Gastrocnemius medialis (tissue), 4 donors: ENCODE data around the gene RCVRN. TPM values are rescaled to one million over a fixed set of nuclear protein-coding genes. Genes with fewer than 3 reads are reported as not detected.

Experiments
- ATAC-seq, 2 donors: fragments of 150-250 bp; one replicate each; pipeline ENCODE4 v1.9.1; 2016
- DNase-seq, 2 donors: peaks; one replicate each; pipeline ENCODE4 v3.0.0-alpha.2; 2019
- H3K27ac ChIP-seq, 4 donors: fragments of 200-600 bp; sonication (generic); 1 replicate in 1 of 4; 2 replicates in 3 of 4; pipeline ENCODE4 v1.5.1; 2016 to 2018; ENCODE audit warnings: mild to moderate bottlenecking in 2 of 4, moderate library complexity in 1 of 4
- H3K27me3 ChIP-seq, 3 donors: fragments of 200-600 bp; sonication (generic) in 2 of 3; 1 replicate in 1 of 3; 2 replicates in 2 of 3; pipeline versions ENCODE4 v1.5.1 to v1.6.0; 2016 to 2019; ENCODE audit warnings: mild to moderate bottlenecking in 1 of 3, moderate library complexity in 1 of 3
- H3K36me3 ChIP-seq, 2 donors: fragments of 200-600 bp; sonication (generic) in 1 of 2; one replicate each; pipeline ENCODE4 v1.5.1; 2017 to 2018
- H3K4me1 ChIP-seq, 2 donors: fragments of 200-600 bp; sonication (generic) in 1 of 2; one replicate each; pipeline ENCODE4 v1.5.1; 2016 to 2017; ENCODE audit warnings: mild to moderate bottlenecking in 2 of 2
- H3K4me3 ChIP-seq, 4 donors: fragments of 200-600 bp; sonication (generic) in 3 of 4; 1 replicate in 1 of 4; 2 replicates in 3 of 4; pipeline ENCODE4 v1.5.1; 2016 to 2019; ENCODE audit warnings: mild to moderate bottlenecking in 2 of 4
- H3K9me3 ChIP-seq, 3 donors: fragments of 200-600 bp; sonication (generic) in 2 of 3; 1 replicate in 1 of 3; 2 replicates in 2 of 3; pipeline ENCODE4 v1.5.1; 2016 to 2019
- CTCF ChIP-seq, 5 experiments: fragments of 450-650 bp in 3 of 5; fragments of 200-600 bp in 2 of 5; sonication (generic) in 2 of 5; IDR thresholded peaks in 4 of 5; conservative IDR thresholded peaks in 1 of 5; 1 replicate in 4 of 5; 2 replicates in 1 of 5; pipeline ENCODE4 v1.5.1; 2016 to 2019; ENCODE audit warnings: antibody characterized with exemption in 5 of 5, mild to moderate bottlenecking in 3 of 5, moderate library complexity in 3 of 5
- POLR2A ChIP-seq, 2 donors: fragments of 450-650 bp; IDR thresholded peaks; one replicate each; pipeline ENCODE4 v1.6.1; 2017; ENCODE audit warnings: antibody characterized with exemption in 2 of 2, mild to moderate bottlenecking in 2 of 2, moderate library complexity in 2 of 2
- in situ Hi-C, 4 donors: fragments of 200-750 bp; cut with MboI; loops; one replicate each; pipeline versions ENCODE4 v1.15.0 to v1.8.0; 2017; ENCODE audit warnings: low sequenced_read_pairs in 4 of 4
- intact Hi-C: fragments of 100-400 bp; cut with DNase I; formaldehyde crosslinking; loops from one replicate; pipeline ENCODE4 v1.15.1; 2023; ENCODE audit warnings: low total_unique reads
- total RNA-seq, 4 donors: library from RNA; depleted of rRNA; stranded (reverse); fragments of >200 nt; gene quantifications; one replicate each; pipeline versions ENCODE4 v1.1.0 to v1.2.3, GENCODE V29; 2016

RCVRN gene
- total RNA-seq, 4 donors from 2014 or later = not detected

- H3K4me3 ChIP-seq = no peak overlapping the region
- H3K27me3 ChIP-seq = no peaks in the 10 kb centered on the region
- ATAC-seq (no peak), DNase-seq (no peak)
- TF ChIP-seq POLR2A (IDR thresholded peaks at IDR 0.05) (no peak), CTCF (IDR thresholded peaks at IDR 0.05 in 4 of 5, conservative IDR thresholded peaks at IDR 0.05 in 1 of 5) (no peak)
- intact Hi-C loops = no loop called here
- no peaks in the 10 kb centered on the region for H3K4me1 ChIP-seq
- in situ Hi-C loops = no loop called here
- no peaks in the 10 kb centered on the region for H3K9me3 ChIP-seq
- H3K27ac ChIP-seq = no peak overlapping the region
- H3K36me3 ChIP-seq = no peaks in the 10 kb centered on the region
Measured at GRCh38 chr17:9943343-9943742, 38.3 kb upstream of the RCVRN start.

- Histone ChIP-seq H3K4me3 (no peak overlapping the region), H3K27ac (no peak overlapping the region), H3K27me3 (no peaks in the 10 kb centered on the region), H3K9me3 (no peaks in the 10 kb centered on the region), H3K4me1 (no peaks in the 10 kb centered on the region), H3K36me3 (no peaks in the 10 kb centered on the region)
- intact Hi-C loops = no loop called here
- in situ Hi-C loops = no loop called here
- DNase-seq = no peak
- ATAC-seq = no peak
- no peak for TF ChIP-seq CTCF (IDR thresholded peaks at IDR 0.05 in 4 of 5, conservative IDR thresholded peaks at IDR 0.05 in 1 of 5)
- TF ChIP-seq POLR2A (IDR thresholded peaks at IDR 0.05) = no peak
Measured at GRCh38 chr17:9942885-9943284, 37.8 kb upstream of the RCVRN start.

- Histone ChIP-seq H3K9me3 (no peaks in the 10 kb centered on the region), H3K4me3 (no peak overlapping the region), H3K27me3 (no peaks in the 10 kb centered on the region), H3K27ac (no peak overlapping the region), H3K4me1 (peaks cover 6 to 7% of the 10 kb centered on the region in 2 donors), H3K36me3 (no peaks in the 10 kb centered on the region)
- DNase-seq (no peak), ATAC-seq (no peak)
- intact Hi-C loops = no loop called here
- TF ChIP-seq POLR2A (IDR thresholded peaks at IDR 0.05) (no peak), CTCF (IDR thresholded peaks at IDR 0.05 in 4 of 5, conservative IDR thresholded peaks at IDR 0.05 in 1 of 5) (no peak)
- in situ Hi-C loops = no loop called here
Measured at GRCh38 chr17:9941305-9941704, 36.2 kb upstream of the RCVRN start.

GRCh38 chr17:9940841-9941240 lies 35.8 kb upstream of the RCVRN start:
- H3K27me3 ChIP-seq = no peaks in the 10 kb centered on the region
- H3K4me3 ChIP-seq = no peak overlapping the region
- H3K9me3 ChIP-seq = no peaks in the 10 kb centered on the region
- H3K27ac ChIP-seq = no peak overlapping the region
- in situ Hi-C loops = no loop called here
- no peak for ATAC-seq
- H3K36me3 ChIP-seq = no peaks in the 10 kb centered on the region
- TF ChIP-seq POLR2A (IDR thresholded peaks at IDR 0.05) (no peak), CTCF (IDR thresholded peaks at IDR 0.05 in 4 of 5, conservative IDR thresholded peaks at IDR 0.05 in 1 of 5) (no peak)
- intact Hi-C loops = no loop called here
- H3K4me1 ChIP-seq = peaks cover 6 to 7% of the 10 kb centered on the region in 2 donors
- no peak for DNase-seq

- in situ Hi-C loops = no loop called here
- ATAC-seq (no peak), DNase-seq (no peak)
- TF ChIP-seq POLR2A (IDR thresholded peaks at IDR 0.05) (no peak), CTCF (IDR thresholded peaks at IDR 0.05 in 4 of 5, conservative IDR thresholded peaks at IDR 0.05 in 1 of 5) (no peak)
- Histone ChIP-seq H3K27ac (no peak overlapping the region), H3K4me3 (no peak overlapping the region), H3K36me3 (no peaks in the 10 kb centered on the region), H3K9me3 (no peaks in the 10 kb centered on the region), H3K27me3 (no peaks in the 10 kb centered on the region), H3K4me1 (peaks cover 6 to 7% of the 10 kb centered on the region in 2 donors)
- intact Hi-C loops = no loop called here
Measured at GRCh38 chr17:9938764-9939163, 33.7 kb upstream of the RCVRN start.
